Measurements from ENCODE around the gene ZFP92. TPM values are rescaled to one million over a fixed set of nuclear protein-coding genes. Genes with fewer than 3 reads are reported as not detected.

ZFP92 gene
- total RNA-seq, 6 experiments from 2014 or later, result 0.03 to 0.38 (median 0.06) TPM

GRCh38 chrX:153443476-153444332, 32.4 kb downstream of the ZFP92 start:
- H3K4me3 Mint-ChIP-seq, result no peak overlapping the region
- H3K9me3 Mint-ChIP-seq, result no peaks in the 10 kb centered on the region
- H3K36me3 Mint-ChIP-seq (ENCODE audit: low read depth), result no peaks in the 10 kb centered on the region
- H3K4me1 Mint-ChIP-seq (ENCODE audit: low read depth), result no peaks in the 10 kb centered on the region
- H3K27me3 Mint-ChIP-seq (ENCODE audit: insufficient read depth), result peaks cover 5% of the 10 kb centered on the region
- no peak for TF ChIP-seq CTCF (IDR thresholded peaks at IDR 0.05)
- DNase-seq, result no peak
- no peak overlapping the region for H3K27ac Mint-ChIP-seq

DNA sequence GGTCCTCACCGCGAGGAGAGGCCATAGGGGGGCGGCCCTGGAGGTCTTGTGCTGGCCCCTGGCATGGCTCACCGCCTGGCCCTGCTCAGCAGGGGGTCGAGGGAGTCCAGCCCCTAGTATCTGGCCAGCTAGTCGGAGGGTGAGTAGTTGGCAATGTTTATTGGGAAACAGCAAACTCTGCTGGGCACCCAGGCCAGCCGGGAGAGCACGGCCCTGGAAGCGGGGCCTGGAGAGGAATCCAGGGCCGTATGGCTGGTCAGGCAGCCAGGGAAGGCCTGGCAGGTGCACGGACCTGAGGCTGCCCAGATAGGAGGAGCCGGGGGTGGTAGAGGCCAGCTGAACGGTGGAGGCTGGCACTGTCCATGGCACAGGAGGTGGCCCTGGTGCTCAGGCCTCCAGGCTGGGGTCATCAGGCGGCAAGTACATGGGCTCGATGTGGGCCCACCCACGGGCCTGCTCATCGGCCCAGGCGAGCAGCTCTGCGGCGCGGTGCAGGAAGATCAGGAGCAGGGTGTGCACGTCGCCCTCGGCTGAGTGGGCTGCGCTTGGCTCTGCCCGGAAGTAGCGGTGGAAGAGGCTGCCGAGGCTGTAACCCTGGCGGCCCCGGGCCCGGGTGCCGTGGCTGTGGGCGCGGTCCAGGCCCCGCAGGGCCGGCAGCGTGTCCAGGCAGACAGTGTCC, 33.2 kb downstream of the ZFP92 start:
- H3K9me3 Mint-ChIP-seq, result no peaks in the 10 kb centered on the region
- H3K4me3 Mint-ChIP-seq, result no peak overlapping the region
- H3K27ac Mint-ChIP-seq, result no peak overlapping the region
- H3K27me3 Mint-ChIP-seq (ENCODE audit: insufficient read depth), result peaks cover 5% of the 10 kb centered on the region
- no peak for TF ChIP-seq CTCF (IDR thresholded peaks at IDR 0.05)
- peaks cover 8% of the 10 kb centered on the region for H3K4me1 Mint-ChIP-seq (ENCODE audit: low read depth)
- no peak for DNase-seq
- H3K36me3 Mint-ChIP-seq (ENCODE audit: low read depth), result no peaks in the 10 kb centered on the region

GRCh38 chrX:153445106-153445855, 34.0 kb downstream of the ZFP92 start:
- no peaks in the 10 kb centered on the region for H3K9me3 Mint-ChIP-seq
- H3K27ac Mint-ChIP-seq, result no peak overlapping the region
- no peaks in the 10 kb centered on the region; the same call in 1 of the 2 replicates for H3K27me3 Mint-ChIP-seq (ENCODE audit: insufficient read depth)
- peaks cover 12% of the 10 kb centered on the region for H3K4me1 Mint-ChIP-seq (ENCODE audit: low read depth)
- no peak overlapping the region for H3K4me3 Mint-ChIP-seq
- no peak for TF ChIP-seq CTCF (IDR thresholded peaks at IDR 0.05)
- H3K36me3 Mint-ChIP-seq (ENCODE audit: low read depth), result no peaks in the 10 kb centered on the region
- no peak for DNase-seq

DNA sequence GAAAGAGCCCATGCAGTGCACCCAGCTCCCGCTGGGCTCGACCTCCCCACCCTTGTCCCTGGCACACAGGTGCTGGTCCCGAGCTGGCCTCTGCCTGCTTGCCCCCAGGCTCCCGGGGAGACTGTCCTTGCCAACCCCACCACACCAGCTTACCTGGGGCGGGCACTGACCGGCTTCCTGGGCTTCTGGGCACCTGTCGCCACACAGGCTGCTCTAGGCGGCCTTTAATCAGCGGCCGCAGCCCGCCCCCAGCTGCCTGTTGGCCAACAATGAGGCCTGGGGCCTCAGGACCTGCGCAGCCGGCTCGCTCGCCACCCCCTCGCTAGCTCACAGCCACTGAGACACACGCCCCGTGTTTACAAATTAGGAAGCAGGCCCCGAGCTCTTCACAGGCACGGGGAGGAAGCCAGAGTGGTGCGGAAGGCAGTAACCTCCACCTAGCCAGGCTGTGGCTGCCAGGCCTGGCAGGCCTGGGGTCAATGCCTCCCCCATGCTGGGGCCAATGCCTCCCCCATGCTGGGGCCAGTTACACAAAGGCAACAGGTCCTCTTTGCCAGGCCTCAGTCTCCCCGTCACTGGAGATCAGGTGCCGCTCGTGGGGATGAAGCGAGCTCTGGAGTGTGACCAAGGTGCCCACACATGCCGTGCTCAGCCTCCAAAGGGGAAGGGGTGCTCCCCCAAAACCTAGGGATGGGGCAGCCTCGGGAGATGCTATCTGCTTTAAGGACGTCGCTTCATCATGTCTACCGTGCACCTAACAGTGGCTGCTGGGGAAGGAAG, 34.8 kb downstream of the ZFP92 start, which contains the start of gene TREX2:
Gene TREX2, minus strand, starts transcription at position 201 of the 780 bp plus-strand sequence. CDS start 626 bp downstream, outside the sequence.
- no peak for DNase-seq
- Mint-ChIP-seq H3K4me3 (no peak within 1 kb of the TSS), H3K4me1 (ENCODE audit: low read depth) (peaks cover 12% of the 10 kb centered on the region), H3K36me3 (ENCODE audit: low read depth) (no peaks in the 10 kb centered on the region), H3K9me3 (no peaks in the 10 kb centered on the region), H3K27me3 (ENCODE audit: insufficient read depth) (no peaks in the 10 kb centered on the region; the same call in 1 of the 2 replicates), H3K27ac (no peak within 1 kb of the TSS)
- no peak for TF ChIP-seq CTCF (IDR thresholded peaks at IDR 0.05)

GRCh38 chrX:153446636-153446936, 35.3 kb downstream of the ZFP92 start:
- H3K4me1 Mint-ChIP-seq (ENCODE audit: low read depth), result peaks cover 12% of the 10 kb centered on the region
- H3K27ac Mint-ChIP-seq, result no peak overlapping the region
- no peak for TF ChIP-seq CTCF (IDR thresholded peaks at IDR 0.05)
- H3K4me3 Mint-ChIP-seq, result no peak overlapping the region
- DNase-seq, result no peak
- H3K27me3 Mint-ChIP-seq (ENCODE audit: insufficient read depth), result no peaks in the 10 kb centered on the region; the same call in 1 of the 2 replicates
- no peaks in the 10 kb centered on the region for H3K9me3 Mint-ChIP-seq
- H3K36me3 Mint-ChIP-seq (ENCODE audit: low read depth), result no peaks in the 10 kb centered on the region

Measured in HFFc6 (cell line).